K562 (cell line): ENCODE data around the gene NCKAP1. TPM values are rescaled to one million over a fixed set of nuclear protein-coding genes. Genes with fewer than 3 reads are reported as not detected.

Experiments
- ETV6 ChIP-seq, 3 experiments: fragments of 150-350 bp in 1 of 3; sonication (generic) in 1 of 3; formaldehyde crosslinking in 1 of 3; IDR thresholded peaks; 2 replicates each; pipeline versions ENCODE4 v1.6.1 to v1.8.0; 2014 to 2022; ENCODE audit warnings: borderline replicate concordance in 2 of 3, low read depth in 2 of 3, antibody characterized with exemption in 1 of 3, low read length in 1 of 3, mild to moderate bottlenecking in 1 of 3, missing genetic modification reagents in 1 of 3
- FOXP1 ChIP-seq: sonication (generic); formaldehyde crosslinking; IDR thresholded peaks from 2 replicates; pipeline ENCODE4 v1.8.0; 2022; ENCODE audit warnings: mild to moderate bottlenecking, missing genetic modification reagents
- HNRNPLL ChIP-seq: fragments of 200-400 bp; formaldehyde crosslinking; IDR thresholded peaks from 2 replicates; pipeline ENCODE4 v1.6.1; 2017; ENCODE audit warnings: low read length, low read depth, mild to moderate bottlenecking; ENCODE audit not compliant: poor library complexity, severe bottlenecking
- MCM7 ChIP-seq, 2 experiments: fragments of 450-650 bp; IDR thresholded peaks; 2 replicates each; pipeline ENCODE4 v1.6.1; 2016 to 2018
- PBX2 ChIP-seq, 2 experiments: IDR thresholded peaks in 1 of 2; conservative IDR thresholded peaks in 1 of 2; 2 replicates each; pipeline ENCODE4 v1.6.1; 2016; ENCODE audit warnings: low read depth in 2 of 2, mild to moderate bottlenecking in 1 of 2, missing compliant biosample characterization in 1 of 2, missing genetic modification characterization in 1 of 2, moderate library complexity in 1 of 2
- RBFOX2 ChIP-seq: fragments of 200-400 bp; formaldehyde crosslinking; IDR thresholded peaks from 2 replicates; pipeline ENCODE4 v1.6.1; 2017; ENCODE audit warnings: low read depth, mild to moderate bottlenecking, low read length, moderate library complexity
- TFAP4 ChIP-seq: sonication (generic); formaldehyde crosslinking; IDR thresholded peaks from 2 replicates; pipeline ENCODE4 v1.8.0; 2022; ENCODE audit warnings: missing genetic modification reagents, mild to moderate bottlenecking, moderate library complexity, borderline replicate concordance
- ZNF384 ChIP-seq: IDR thresholded peaks from 2 replicates; pipeline ENCODE4 v1.6.1; 2012; ENCODE audit warnings: low read depth, low read length, improper control_type of control experiment
- polyA plus RNA-seq, 8 experiments: library from polyadenylated mRNA; depleted of rRNA in 4 of 8; stranded (reverse) in 5 of 8; unstranded in 3 of 8; fragments of >200 nt; fragmentation: Nextera tagmentation in 2 of 8; fragmentation: Illumina TruSeq in 1 of 8; extraction: Ambion mirVana in 2 of 8; extraction: Trizol in 1 of 8; gene quantifications; 2 replicates each; pipeline versions ENCODE4 v1.2.1 to v1.2.3, GENCODE V29; 2011 to 2014; ENCODE audit warnings: inconsistent platforms in 1 of 8, missing spikeins in 1 of 8
- total RNA-seq, 7 experiments: library from RNA; depleted of rRNA in 6 of 7; stranded (reverse); fragments of >200 nt in 6 of 7; fragmentation: Illumina TruSeq in 2 of 7; extraction: Trizol in 2 of 7; gene quantifications; 2 replicates each; pipeline versions ENCODE4 v1.2.1 to v1.2.3, GENCODE V29; 2011 to 2021; ENCODE audit warnings: low replicate concordance in 1 of 7
- TF ChIP-seq, protein P1 (sequence below), 2 experiments: fragments of 450-650 bp in 1 of 2; sonication (generic) in 1 of 2; formaldehyde crosslinking in 1 of 2; IDR thresholded peaks; 2 replicates each; pipeline versions ENCODE4 v1.7.1 to v1.9.0; 2016 to 2022; ENCODE audit warnings: inconsistent platforms in 1 of 2, mild to moderate bottlenecking in 1 of 2, missing genetic modification reagents in 1 of 2

NCKAP1 gene
- total and polyA plus RNA-seq, 9 of the 15 experiments (the other 6 are each of a cell fraction or from before 2014, with no cell fraction given), result 34.0 to 153 (median 88.7) TPM

GRCh38 chr2:183079139-183079775, 41.0 kb upstream of the NCKAP1 start (continued):
- TF ChIP-seq PBX2 (CRISPR knock-in tag; IDR thresholded peaks at IDR 0.05; ENCODE audit: low read depth) (no peak), PBX2 (tag; conservative IDR thresholded peaks at IDR 0.05; ENCODE audit: low read depth) (0 out of 2 replicates have a peak, but pooled peaks have one; percentile 11), FOXP1 (CRISPR knock-in tag) (no peak), ZNF384 (no peak), MCM7 (IDR thresholded peaks at IDR 0.05) (no peak), RBFOX2 (no peak), TFAP4 (CRISPR knock-in tag) (no peak; the same call in 1 of the 2 replicates), HNRNPLL (peak; percentile 56), ETV6 (IDR thresholded peaks at IDR 0.05; ENCODE audit: borderline replicate concordance in 1 of 2, low read depth in 2 of 2, low read length in 1 of 2) (no peak), ETV6 (CRISPR knock-in tag; IDR thresholded peaks at IDR 0.05; ENCODE audit: borderline replicate concordance) (no peak)
- TF ChIP-seq, protein P1, sequence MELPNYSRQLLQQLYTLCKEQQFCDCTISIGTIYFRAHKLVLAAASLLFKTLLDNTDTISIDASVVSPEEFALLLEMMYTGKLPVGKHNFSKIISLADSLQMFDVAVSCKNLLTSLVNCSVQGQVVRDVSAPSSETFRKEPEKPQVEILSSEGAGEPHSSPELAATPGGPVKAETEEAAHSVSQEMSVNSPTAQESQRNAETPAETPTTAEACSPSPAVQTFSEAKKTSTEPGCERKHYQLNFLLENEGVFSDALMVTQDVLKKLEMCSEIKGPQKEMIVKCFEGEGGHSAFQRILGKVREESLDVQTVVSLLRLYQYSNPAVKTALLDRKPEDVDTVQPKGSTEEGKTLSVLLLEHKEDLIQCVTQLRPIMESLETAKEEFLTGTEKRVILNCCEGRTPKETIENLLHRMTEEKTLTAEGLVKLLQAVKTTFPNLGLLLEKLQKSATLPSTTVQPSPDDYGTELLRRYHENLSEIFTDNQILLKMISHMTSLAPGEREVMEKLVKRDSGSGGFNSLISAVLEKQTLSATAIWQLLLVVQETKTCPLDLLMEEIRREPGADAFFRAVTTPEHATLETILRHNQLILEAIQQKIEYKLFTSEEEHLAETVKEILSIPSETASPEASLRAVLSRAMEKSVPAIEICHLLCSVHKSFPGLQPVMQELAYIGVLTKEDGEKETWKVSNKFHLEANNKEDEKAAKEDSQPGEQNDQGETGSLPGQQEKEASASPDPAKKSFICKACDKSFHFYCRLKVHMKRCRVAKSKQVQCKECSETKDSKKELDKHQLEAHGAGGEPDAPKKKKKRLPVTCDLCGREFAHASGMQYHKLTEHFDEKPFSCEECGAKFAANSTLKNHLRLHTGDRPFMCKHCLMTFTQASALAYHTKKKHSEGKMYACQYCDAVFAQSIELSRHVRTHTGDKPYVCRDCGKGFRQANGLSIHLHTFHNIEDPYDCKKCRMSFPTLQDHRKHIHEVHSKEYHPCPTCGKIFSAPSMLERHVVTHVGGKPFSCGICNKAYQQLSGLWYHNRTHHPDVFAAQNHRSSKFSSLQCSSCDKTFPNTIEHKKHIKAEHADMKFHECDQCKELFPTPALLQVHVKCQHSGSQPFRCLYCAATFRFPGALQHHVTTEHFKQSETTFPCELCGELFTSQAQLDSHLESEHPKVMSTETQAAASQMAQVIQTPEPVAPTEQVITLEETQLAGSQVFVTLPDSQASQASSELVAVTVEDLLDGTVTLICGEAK (IDR thresholded peaks at IDR 0.05), result 0 out of 2 replicates have a peak, but pooled peaks have one; percentile 25
- TF ChIP-seq, protein P1 (CRISPR knock-in tag; IDR thresholded peaks at IDR 0.05), result no peak
